IPS-15b (cell line): ENCODE measurements around the gene ITLN1.

ENCODE experiments used
- H3K27me3 ChIP-seq: one replicate; pipeline ENCODE4 v1.6.1; 2013; ENCODE audit warnings: low read length; ENCODE audit not compliant: control insufficient read depth, insufficient read depth
- H3K36me3 ChIP-seq: one replicate; pipeline ENCODE4 v1.6.1; 2013; ENCODE audit warnings: low read length; ENCODE audit not compliant: control insufficient read depth, insufficient read depth
- H3K4me1 ChIP-seq: one replicate; pipeline ENCODE4 v1.6.1; 2013; ENCODE audit warnings: mild to moderate bottlenecking, low read length; ENCODE audit not compliant: control insufficient read depth, insufficient read depth
- H3K4me3 ChIP-seq: one replicate; pipeline ENCODE4 v1.5.1; 2013; ENCODE audit warnings: low read depth, low read length
- H3K9ac ChIP-seq: one replicate; pipeline ENCODE4 v1.6.1; 2013; ENCODE audit warnings: low read depth, mild to moderate bottlenecking, low read length
- H3K9me3 ChIP-seq: one replicate; pipeline ENCODE4 v1.6.1; 2013; ENCODE audit warnings: mild to moderate bottlenecking, low read length; ENCODE audit not compliant: control insufficient read depth, insufficient read depth

ITLN1 gene

DNA sequence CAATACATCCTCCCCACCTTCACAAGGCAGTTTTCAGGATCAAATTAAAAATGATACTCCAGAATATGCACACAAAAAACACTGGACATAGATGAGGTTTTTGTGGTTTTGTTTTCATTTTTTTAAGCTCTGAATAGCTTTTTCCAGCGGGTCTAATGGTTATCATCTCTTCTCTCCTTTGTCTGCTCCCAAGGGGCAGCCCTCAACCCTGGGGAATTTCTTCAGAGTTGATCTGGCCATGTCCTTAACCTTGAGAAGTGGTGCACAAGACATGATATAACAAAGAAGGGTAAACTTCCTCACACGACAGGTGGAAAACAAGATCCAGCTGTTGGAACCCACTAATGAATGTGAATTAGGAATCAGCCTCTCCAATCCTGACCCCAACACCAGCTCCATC lies 20.8 kb downstream of the ITLN1 start:
- Histone ChIP-seq H3K9me3 (no peaks in the 10 kb centered on the region), H3K4me1 (no peaks in the 10 kb centered on the region), H3K27me3 (no peaks in the 10 kb centered on the region), H3K4me3 (no peak overlapping the region), H3K9ac (no peak overlapping the region), H3K36me3 (no peaks in the 10 kb centered on the region)

DNA sequence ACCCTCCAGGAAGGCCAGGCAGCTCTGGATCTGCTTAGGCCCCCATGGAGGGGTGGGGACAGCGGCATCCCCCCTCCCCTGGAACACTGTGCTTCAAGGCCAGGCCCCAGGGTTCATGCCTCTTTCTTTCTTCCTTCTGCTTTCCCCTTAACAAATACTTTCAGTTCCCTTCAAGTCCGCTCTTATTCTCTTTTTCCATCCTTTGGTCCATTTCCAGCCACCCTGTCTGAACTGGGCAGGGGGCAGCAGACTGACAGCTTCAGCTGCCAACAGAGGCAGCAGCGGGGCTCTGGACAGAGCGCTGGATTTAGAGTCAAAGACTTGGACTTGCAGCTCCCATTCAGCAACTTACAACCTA lies 21.2 kb downstream of the ITLN1 start:
- H3K4me3 ChIP-seq, result no peak overlapping the region
- no peaks in the 10 kb centered on the region for H3K36me3 ChIP-seq
- H3K9ac ChIP-seq, result no peak overlapping the region
- H3K4me1 ChIP-seq, result no peaks in the 10 kb centered on the region
- H3K27me3 ChIP-seq, result no peaks in the 10 kb centered on the region
- H3K9me3 ChIP-seq, result no peaks in the 10 kb centered on the region

GRCh38 chr1:160863061-160863773 lies 21.8 kb downstream of the ITLN1 start:
- Histone ChIP-seq H3K9me3 (no peaks in the 10 kb centered on the region), H3K36me3 (no peaks in the 10 kb centered on the region), H3K4me3 (no peak overlapping the region), H3K4me1 (no peaks in the 10 kb centered on the region), H3K27me3 (no peaks in the 10 kb centered on the region), H3K9ac (no peak overlapping the region)

- H3K27me3 ChIP-seq, result no peaks in the 10 kb centered on the region
- no peaks in the 10 kb centered on the region for H3K36me3 ChIP-seq
- H3K9ac ChIP-seq, result no peak within 1 kb of the TSS
- H3K4me1 ChIP-seq, result no peaks in the 10 kb centered on the region
- H3K4me3 ChIP-seq, result no peak within 1 kb of the TSS
- no peaks in the 10 kb centered on the region for H3K9me3 ChIP-seq
Observed at GRCh38 chr1:160862203-160863060, 22.5 kb downstream of the ITLN1 start, which contains the start of gene CD244. Gene CD244 (minus strand): TSS chr1:160862887. CDS start chr1:160862677, 210 bp downstream.

DNA sequence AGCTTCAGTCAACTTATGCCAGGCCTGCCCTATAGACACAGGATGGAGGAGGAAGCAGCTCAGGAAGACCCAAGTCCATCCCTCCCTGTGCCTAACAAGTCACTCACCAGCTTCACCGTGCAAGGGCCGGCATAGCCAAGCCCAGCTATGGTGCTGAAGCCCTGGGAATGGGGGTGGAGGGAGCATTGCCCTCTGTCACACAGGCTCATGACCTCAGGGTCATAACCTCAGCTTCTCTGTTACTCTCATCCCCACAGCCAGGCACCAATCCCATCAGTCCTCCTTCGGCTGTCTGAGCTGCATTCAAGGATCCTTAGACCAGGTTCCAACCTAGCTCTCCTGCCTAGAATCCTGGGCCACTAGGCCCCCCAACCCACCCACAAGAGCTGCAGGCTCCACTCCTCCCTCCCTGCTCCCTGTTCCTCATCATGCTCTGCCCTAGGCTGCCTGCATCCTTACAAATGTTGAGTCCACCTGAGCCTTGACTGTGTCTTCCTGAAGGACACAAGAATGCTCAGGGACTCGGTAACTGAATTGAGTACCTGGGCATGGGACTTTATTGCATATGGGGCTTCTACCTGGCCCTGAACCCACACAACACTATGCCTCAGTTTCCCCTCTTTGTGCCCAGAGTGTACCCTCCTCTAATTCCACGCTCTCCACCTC lies 24.0 kb downstream of the ITLN1 start:
- H3K36me3 ChIP-seq, result no peaks in the 10 kb centered on the region
- no peaks in the 10 kb centered on the region for H3K4me1 ChIP-seq
- no peaks in the 10 kb centered on the region for H3K9me3 ChIP-seq
- no peaks in the 10 kb centered on the region for H3K27me3 ChIP-seq
- H3K9ac ChIP-seq, result no peak overlapping the region
- no peak overlapping the region for H3K4me3 ChIP-seq

DNA sequence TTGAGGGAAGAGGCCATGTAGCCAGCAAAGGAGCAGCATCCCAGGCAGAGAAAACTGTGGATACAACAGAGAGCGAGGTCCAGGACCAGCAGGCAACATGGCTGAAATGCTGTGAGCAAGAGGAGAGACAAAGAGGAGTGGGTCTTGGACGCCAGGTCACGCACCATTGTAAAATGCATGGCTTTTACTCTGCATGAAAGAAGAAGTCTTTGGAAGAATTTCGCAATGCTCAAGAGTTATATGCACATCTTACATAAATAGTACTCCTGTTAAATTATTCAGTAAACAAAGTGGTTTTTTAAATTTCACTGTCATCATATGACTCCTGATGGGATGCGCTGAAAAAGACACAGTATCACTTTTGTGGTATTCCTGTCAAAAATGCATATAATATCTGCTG lies 25.8 kb downstream of the ITLN1 start:
- Histone ChIP-seq H3K27me3 (no peaks in the 10 kb centered on the region), H3K9ac (no peak overlapping the region), H3K4me3 (no peak overlapping the region), H3K36me3 (no peaks in the 10 kb centered on the region), H3K4me1 (no peaks in the 10 kb centered on the region), H3K9me3 (no peaks in the 10 kb centered on the region)

DNA sequence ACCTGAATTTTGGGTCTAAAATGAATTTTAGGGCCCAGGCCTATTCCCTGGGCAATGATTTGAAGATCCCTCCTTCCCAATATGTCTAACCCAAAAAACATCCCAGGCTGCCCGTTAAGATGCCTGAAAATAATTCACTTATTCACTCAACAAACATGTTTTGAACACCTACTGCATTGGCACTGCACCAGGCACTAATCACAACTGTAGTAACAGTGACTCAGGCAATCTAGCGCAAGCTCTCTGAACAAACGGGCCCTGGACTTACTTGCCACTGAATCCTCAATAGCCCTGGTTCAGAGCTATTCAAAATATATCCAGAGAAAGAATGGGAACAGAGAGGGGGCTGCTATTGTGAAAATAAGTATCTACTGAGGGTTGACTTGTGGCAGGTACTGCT lies 26.5 kb downstream of the ITLN1 start:
- H3K9me3 ChIP-seq, result no peaks in the 10 kb centered on the region
- H3K4me3 ChIP-seq, result no peak overlapping the region
- H3K27me3 ChIP-seq, result no peaks in the 10 kb centered on the region
- no peaks in the 10 kb centered on the region for H3K36me3 ChIP-seq
- H3K4me1 ChIP-seq, result no peaks in the 10 kb centered on the region
- H3K9ac ChIP-seq, result no peak overlapping the region

GRCh38 chr1:160858097-160858496 lies 26.9 kb downstream of the ITLN1 start:
- H3K36me3 ChIP-seq, result no peaks in the 10 kb centered on the region
- no peaks in the 10 kb centered on the region for H3K4me1 ChIP-seq
- H3K9me3 ChIP-seq, result no peaks in the 10 kb centered on the region
- H3K4me3 ChIP-seq, result no peak overlapping the region
- H3K9ac ChIP-seq, result no peak overlapping the region
- H3K27me3 ChIP-seq, result no peaks in the 10 kb centered on the region

DNA sequence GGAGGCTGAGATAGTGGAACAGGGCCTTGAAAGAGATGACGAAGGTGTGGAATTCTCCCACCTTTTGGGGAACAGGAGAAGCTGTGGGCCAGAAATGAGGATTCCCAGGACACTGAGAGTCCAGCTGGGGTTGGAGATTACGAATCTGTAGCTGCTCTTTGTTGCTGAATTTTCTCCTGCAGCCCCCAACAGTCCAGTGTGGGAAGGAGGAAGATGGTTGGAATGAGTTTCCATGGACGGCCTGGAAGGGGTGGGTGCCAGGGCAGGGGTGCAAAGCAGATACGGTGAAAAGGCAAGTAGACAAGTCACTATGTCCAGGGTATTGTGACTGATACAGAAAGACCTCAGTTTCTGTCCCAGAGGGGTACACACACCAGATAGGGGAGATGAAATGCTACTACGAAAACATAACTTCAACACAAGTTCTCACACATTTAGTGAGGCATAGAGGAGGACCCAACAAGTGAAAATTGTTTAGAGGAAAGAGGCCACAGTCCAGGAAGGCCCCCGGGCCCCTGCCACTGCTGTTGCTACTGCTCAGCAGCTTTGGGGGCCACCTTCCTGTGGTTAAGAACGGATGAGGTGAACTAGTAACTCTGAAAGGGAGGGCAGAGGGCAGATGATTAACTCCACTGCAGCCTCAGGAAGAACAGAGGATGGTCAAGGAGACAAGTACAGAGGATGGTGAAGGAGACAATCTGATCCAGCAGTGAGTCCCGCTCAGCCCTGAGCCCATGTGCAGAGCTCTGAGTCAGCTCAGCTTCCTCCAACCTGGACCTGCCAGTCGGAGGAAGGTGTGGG lies 29.6 kb downstream of the ITLN1 start:
- Histone ChIP-seq H3K9me3 (no peaks in the 10 kb centered on the region), H3K4me3 (no peak overlapping the region), H3K9ac (no peak overlapping the region), H3K4me1 (no peaks in the 10 kb centered on the region), H3K36me3 (no peaks in the 10 kb centered on the region), H3K27me3 (no peaks in the 10 kb centered on the region)

DNA sequence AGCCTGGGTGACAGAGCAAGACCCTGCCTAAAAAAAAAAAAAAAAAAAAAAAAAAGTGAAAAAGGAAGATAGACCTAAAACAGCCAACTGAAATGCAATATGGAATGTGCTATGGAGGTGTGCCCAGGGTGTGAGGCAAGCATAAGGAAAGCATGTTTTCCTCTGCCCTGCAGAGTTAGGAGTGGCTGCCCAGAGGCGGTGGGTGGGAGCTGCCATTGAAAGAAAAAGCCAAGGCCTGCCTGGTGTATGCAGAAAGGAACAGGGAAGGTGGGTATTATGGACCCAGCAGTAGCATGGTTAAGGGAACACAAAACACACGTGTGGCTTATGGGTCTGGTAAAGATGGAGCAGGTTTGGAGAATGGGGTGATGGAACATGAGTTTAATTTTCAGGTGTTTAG lies 31.2 kb downstream of the ITLN1 start:
- H3K4me3 ChIP-seq, result no peak overlapping the region
- H3K4me1 ChIP-seq, result no peaks in the 10 kb centered on the region
- no peaks in the 10 kb centered on the region for H3K36me3 ChIP-seq
- H3K9me3 ChIP-seq, result no peaks in the 10 kb centered on the region
- H3K9ac ChIP-seq, result no peak overlapping the region
- no peaks in the 10 kb centered on the region for H3K27me3 ChIP-seq

- Histone ChIP-seq H3K9me3 (no peaks in the 10 kb centered on the region), H3K9ac (no peak overlapping the region), H3K4me3 (no peak overlapping the region), H3K4me1 (no peaks in the 10 kb centered on the region), H3K36me3 (no peaks in the 10 kb centered on the region), H3K27me3 (no peaks in the 10 kb centered on the region)
Observed at GRCh38 chr1:160853014-160853413, 32.0 kb downstream of the ITLN1 start.
